Effector CD8-positive, alpha-beta T cell (primary cell): ENCODE results near the gene CLEC4D.
"Not testable (repeated sequence)": the region's sequence is repeated elsewhere in the genome, so short reads cannot be mapped to it uniquely, and the experiment has no call there.

Source experiments
- DNase-seq: peaks from one replicate; lab custom pipeline; 2025; lab: John Stamatoyannopoulos, UW

The CLEC4D gene

DNA sequence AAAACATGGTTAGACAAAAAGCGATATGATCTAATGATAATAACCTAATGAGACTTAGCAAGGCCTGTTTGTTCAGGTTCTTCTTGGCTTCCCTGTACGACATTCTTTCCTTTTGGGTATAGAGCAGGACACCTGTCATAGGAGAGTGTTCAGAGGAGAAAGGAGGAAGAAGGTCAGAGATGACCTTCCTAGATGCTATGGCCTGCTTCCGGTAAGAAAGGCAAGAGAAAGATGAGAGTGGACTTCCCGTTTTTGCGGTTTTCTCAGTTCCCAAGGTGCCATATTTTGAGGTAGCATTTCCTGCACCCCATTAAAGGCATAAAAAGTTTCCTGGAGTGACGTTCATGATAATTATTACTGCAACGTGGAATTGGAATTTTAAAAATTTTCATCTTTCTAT, 18.7 kb downstream of the CLEC4D start:
- no peak for DNase-seq

- DNase-seq = not testable (repeated sequence)
These were observed 24.5 kb downstream of the CLEC4D start for GRCh38 chr12:8537820-8538219.

- not testable (repeated sequence) for DNase-seq
These were observed 27.5 kb downstream of the CLEC4D start, which contains the start of gene CLEC4E for GRCh38 chr12:8540831-8541230. CLEC4E (minus strand) TSS chr12:8540905; CDS start chr12:8540797, 108 bp downstream.

GRCh38 chr12:8541562-8541961, 28.3 kb downstream of the CLEC4D start:
- no peak for DNase-seq

DNA sequence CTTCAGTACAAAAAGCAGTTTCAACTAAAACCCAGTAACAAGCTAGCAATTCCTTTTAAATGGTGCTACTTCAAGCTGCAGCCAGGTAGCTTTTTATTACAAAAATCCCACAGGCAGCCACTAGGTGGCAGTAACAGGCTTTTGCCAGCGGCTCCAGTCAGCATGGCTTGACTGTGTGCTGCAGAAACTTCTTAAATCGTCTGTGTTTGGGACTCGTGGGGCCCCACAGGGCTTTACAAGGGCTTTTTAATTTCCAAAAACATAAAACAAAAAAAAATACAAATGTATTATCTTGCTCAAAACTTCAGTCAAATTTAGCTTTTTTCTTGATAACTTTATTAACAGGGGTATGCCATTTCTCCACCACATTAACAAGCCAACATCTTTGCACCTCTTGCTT, 31.0 kb downstream of the CLEC4D start:
- DNase-seq = peak; percentile 39

DNA sequence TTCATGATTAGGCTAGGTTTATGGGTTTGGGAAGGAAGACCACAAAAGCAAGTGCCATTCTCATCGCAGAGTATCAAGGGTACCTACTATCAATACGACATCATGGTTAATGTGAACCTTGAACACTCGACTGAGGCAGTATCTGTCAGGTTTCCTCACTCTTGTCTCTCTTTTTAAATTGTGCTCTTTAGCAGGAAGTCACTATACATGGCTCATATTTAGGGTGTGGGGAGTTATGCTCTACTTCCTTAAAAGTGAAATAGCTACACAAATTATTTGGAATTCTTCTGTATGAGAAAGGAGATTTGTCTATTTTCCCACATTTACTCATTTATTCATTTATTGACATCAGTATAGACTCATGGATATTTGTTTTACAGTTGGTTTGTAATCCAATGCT, 33.3 kb downstream of the CLEC4D start:
- no peak for DNase-seq

DNA sequence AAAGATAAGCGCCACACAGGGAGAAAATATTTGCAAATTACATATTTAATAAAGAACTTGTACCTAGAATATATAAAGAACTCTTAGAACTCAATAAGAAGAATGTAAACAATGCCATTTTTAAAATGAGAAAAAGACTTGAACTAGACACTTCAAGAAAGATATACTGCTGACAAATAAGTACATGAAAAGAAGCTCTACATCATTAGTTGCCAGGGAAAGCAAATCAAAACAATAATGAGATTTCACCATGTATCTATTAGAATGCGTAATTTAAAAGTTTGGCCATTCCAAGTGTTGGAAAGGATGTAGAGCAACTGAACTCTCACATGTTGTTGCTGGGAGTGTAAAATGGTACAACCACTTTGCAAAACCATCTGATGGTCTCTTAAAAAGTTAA, 34.3 kb downstream of the CLEC4D start:
- DNase-seq = no peak

GRCh38 chr12:8548192-8548591, 34.9 kb downstream of the CLEC4D start:
- no peak for DNase-seq

GRCh38 chr12:8549381-8549780, 36.1 kb downstream of the CLEC4D start:
- no peak for DNase-seq

GRCh38 chr12:8553088-8553627, 39.9 kb downstream of the CLEC4D start:
- no peak for DNase-seq

DNA sequence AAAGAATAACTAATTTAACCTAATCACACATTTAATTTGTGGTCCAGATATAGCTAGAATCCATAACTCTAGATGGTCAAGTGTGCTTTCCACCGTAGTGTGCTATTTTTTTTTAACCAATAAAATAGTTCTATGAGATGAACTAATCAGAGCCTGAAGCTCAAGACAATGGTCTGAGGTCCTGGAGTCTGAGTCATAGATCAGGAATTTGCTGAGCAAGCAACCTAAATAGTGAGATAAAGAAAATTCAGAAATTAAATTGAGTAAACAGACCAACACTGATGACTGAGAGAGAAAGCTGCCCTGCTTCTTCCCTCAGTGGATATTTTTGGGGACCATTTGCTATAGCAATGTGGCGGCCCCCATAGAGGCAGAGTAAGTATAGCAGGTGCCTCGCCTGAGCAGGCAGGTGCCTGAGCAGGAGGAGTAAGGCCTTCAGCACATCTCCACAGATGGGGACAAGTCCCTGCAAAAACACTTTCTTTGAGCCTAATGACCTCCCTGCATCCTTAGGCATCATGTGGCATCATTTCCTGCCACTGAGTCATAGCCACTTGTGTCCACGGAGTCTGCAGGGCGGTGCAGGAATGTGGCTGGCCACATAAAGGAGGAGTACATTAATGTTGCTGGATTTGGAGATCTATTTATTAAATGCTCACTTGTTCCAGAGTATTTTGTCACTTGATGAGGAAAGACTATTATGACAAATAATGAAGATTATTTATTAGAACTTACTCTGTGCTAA, 41.3 kb downstream of the CLEC4D start:
- no peak for DNase-seq

DNA sequence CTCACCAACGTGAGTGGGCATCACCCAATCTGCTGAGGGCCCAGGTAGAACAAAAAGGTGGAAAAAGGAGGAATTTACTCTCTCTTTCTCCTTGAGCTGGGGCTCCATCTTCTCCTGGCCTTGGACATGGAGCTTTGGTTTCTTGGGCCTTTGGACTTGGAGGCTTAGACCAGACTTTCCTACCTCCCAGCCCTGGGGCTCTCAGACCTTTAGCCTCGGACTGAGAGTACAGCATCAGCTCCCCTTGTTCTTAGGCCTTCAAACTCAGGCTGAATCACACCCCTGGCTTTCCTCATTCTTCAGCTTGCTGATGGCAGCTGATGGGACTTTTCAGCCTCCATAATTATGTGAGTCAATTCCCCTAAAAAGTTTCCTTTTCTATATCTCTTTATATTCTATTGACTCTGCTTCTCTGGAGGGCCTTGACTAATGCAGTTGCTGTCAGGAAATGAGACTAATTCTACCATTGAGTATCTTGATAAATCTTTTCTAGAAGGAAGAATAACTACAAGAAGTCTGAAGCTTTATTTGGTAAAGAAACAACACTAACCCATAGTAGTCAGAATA, 43.3 kb downstream of the CLEC4D start:
- DNase-seq = no peak

DNA sequence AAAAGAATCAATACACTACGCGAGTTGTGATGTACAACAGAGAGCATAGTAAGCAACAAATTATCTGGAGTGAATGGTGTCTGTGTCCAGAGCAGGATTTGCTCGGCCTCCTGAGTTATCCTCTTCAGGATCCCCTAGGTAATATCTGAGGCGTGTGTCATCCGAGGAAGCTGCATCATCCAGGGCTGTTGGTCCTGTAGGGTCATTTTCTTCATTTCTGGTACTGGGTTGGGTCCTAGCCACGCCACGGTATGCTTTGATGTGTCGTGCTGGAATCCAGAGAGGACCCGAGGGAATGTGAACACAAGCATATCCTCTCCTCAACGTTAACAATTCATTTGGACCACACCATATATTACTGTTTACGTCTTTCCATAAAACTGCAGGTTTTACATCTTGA, 46.4 kb downstream of the CLEC4D start:
- no peak for DNase-seq

- DNase-seq = no peak
These were observed 47.7 kb downstream of the CLEC4D start for GRCh38 chr12:8561011-8561410.

- DNase-seq = no peak
These were observed 49.0 kb downstream of the CLEC4D start for GRCh38 chr12:8562310-8562709.

DNA sequence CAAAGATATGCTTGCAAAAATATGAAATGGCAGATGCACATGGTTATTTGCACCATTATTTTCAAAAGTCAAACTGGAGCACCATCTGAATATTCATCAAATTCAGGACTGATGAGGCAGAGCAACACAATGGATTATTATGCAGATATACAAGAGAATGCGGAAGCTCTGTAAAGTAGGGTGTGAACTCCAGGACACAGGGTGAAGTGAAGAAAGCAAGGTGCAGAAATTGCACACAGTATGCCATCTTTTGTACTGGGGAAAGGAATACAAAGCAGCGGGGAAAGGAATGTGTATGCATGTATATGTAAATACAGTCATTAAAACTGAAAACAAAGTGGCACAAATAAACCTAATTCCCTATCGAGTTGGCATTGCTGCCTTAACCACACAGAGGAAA, 50.1 kb downstream of the CLEC4D start:
- no peak for DNase-seq

GRCh38 chr12:8564656-8565055, 51.4 kb downstream of the CLEC4D start:
- no peak for DNase-seq

DNA sequence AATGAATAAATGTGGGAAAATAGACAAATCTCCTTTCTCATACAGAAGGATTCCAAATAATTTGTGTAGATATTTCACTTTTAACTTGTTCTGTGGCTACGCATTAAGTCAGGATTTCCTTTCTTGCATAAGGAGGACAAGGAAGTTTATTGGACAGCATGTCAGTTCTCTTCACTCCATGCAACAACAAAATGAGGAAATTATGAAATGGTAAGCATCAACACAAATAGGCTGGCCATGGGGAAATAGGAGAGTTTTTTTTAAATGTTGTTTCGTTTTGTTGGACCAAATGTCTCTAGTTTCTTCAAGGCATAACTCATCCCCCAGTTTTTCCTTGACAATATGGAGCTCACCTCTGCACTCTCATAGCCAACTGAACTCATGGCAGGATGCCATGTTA, 52.7 kb downstream of the CLEC4D start:
- not testable (repeated sequence) for DNase-seq

- DNase-seq = no peak
These were observed 53.2 kb downstream of the CLEC4D start for GRCh38 chr12:8566525-8566924.
